Adrenal gland (tissue), 12 donors: ENCODE results near the gene XYLB. TPM values are rescaled to one million over a fixed set of nuclear protein-coding genes. Genes with fewer than 3 reads are reported as not detected.

Experiments used
- DNase-seq, 7 donors: peaks; one replicate each; pipeline ENCODE4 v3.0.0-alpha.2; 2019 to 2020
- H3K27ac ChIP-seq, 5 donors: fragments of 200-600 bp; sonication (generic) in 4 of 5; 1 replicate in 3 of 5; 2 replicates in 2 of 5; pipeline versions ENCODE4 v1.5.1 to v1.8.0; 2016 to 2020; ENCODE audit warnings: mild to moderate bottlenecking in 1 of 5
- H3K27me3 ChIP-seq: fragments of 200-600 bp; 2 replicates; pipeline ENCODE4 v1.8.0; 2021
- H3K36me3 ChIP-seq, 2 donors: fragments of 200-600 bp; replicated peaks in 1 of 2; 1 replicate in 1 of 2; 2 replicates in 1 of 2; pipeline versions ENCODE4 v1.5.1 to v1.8.0; 2018 to 2022
- H3K4me1 ChIP-seq, 2 donors: fragments of 200-600 bp; replicated peaks in 1 of 2; 1 replicate in 1 of 2; 2 replicates in 1 of 2; pipeline versions ENCODE4 v1.5.1 to v1.8.0; 2018 to 2021
- H3K4me3 ChIP-seq, 4 donors: fragments of 200-600 bp; sonication (generic) in 3 of 4; one replicate each; pipeline ENCODE4 v1.5.1; 2016 to 2018
- H3K9me3 ChIP-seq, 3 donors: fragments of 200-600 bp; sonication (generic) in 1 of 3; replicated peaks in 1 of 3; 1 replicate in 2 of 3; 2 replicates in 1 of 3; pipeline versions ENCODE4 v1.5.1 to v1.8.0; 2016 to 2021
- CTCF ChIP-seq, 6 experiments: fragments of 450-650 bp in 4 of 6; fragments of 200-600 bp in 2 of 6; sonication (generic) in 1 of 6; IDR thresholded peaks; 1 replicate in 5 of 6; 2 replicates in 1 of 6; pipeline versions ENCODE4 v1.5.1 to v1.8.0; 2016 to 2021; ENCODE audit warnings: antibody characterized with exemption in 6 of 6, mild to moderate bottlenecking in 2 of 6, moderate library complexity in 1 of 6
- POLR2A ChIP-seq, 2 donors: fragments of 450-650 bp; IDR thresholded peaks; one replicate each; pipeline ENCODE4 v1.6.1; 2017; ENCODE audit warnings: antibody characterized with exemption in 2 of 2, mild to moderate bottlenecking in 2 of 2, moderate library complexity in 1 of 2
- WGBS, 4 donors: extraction: QIAGEN DNeasy Blood & Tissue Kit in 2 of 4; methylation state at CpG; one replicate each; pipeline versions ENCODE4 v1.1.5 to v1.1.7; 2013 to 2017; 5-methylcytosine and 5-hydroxymethylcytosine counted together
- intact Hi-C, 2 donors: fragments of 100-400 bp; cut with DNase I; formaldehyde crosslinking; loops; one replicate each; pipeline versions ENCODE4 v1.14.1 to v1.15.0; 2022 to 2023
- polyA plus RNA-seq, 3 donors: library from polyadenylated mRNA; stranded (reverse); fragments of 200-250 nt in 2 of 3; fragments of 350-450 nt in 1 of 3; fragmentation: Illumina TruSeq in 1 of 3; extraction: RNeasy Lipid Tissue Mini Kit (QIAGEN cat#74804) in 1 of 3; gene quantifications; one replicate each; pipeline ENCODE4 v1.2.3, GENCODE V29; 2013 to 2014
- total RNA-seq, 9 donors: library from RNA; depleted of rRNA in 4 of 9; stranded (reverse); fragments of >200 nt in 4 of 9; fragments of 120-200 nt in 1 of 9; fragmentation: NEBNext Ultra II Directional in 1 of 9; extraction: Animal tissue kit (Norgen Biotek cat#: 25700) in 1 of 9; gene quantifications; one replicate each; pipeline versions ENCODE4 v1.1.0 to v1.2.4, GENCODE V29; 2013 to 2023
- donor health status: healthy with polysubstance abuse.
- donor health status: Bipolar disorder and iron deficiency.
- donor health status: DM: yes; HTN: yes; CAD: no.
- donor health status: DM: no; HTN: no; CAD: no.
- donor health status: DM: no; HTN: no; CAD: no.
- donor health status: DM: yes; HTN: yes; CAD: no.

The XYLB gene
- total and polyA plus RNA-seq, 12 donors = 1.5 to 14.9 (median 7.5) TPM

- no peaks in the 10 kb centered on the region for H3K36me3 ChIP-seq
- TF ChIP-seq CTCF (IDR thresholded peaks at IDR 0.05) (no peak), POLR2A (IDR thresholded peaks at IDR 0.05) (no peak)
- no peaks in the 10 kb centered on the region for H3K27me3 ChIP-seq
- 59 to 68% methylated on average over 4 of the region's 4 CpGs; no CpG with 5 or more reads in 2 of the 4 donors for WGBS, 4 donors
- no peaks in the 10 kb centered on the region for H3K4me1 ChIP-seq
- DNase-seq = no peak
- H3K9me3 ChIP-seq = no peaks in the 10 kb centered on the region
- H3K27ac ChIP-seq = no peak overlapping the region
- intact Hi-C loops = no loop called here
- H3K4me3 ChIP-seq = no peak overlapping the region
These were observed 32.3 kb upstream of the XYLB start for GRCh38 chr3:38314112-38314763.

DNA sequence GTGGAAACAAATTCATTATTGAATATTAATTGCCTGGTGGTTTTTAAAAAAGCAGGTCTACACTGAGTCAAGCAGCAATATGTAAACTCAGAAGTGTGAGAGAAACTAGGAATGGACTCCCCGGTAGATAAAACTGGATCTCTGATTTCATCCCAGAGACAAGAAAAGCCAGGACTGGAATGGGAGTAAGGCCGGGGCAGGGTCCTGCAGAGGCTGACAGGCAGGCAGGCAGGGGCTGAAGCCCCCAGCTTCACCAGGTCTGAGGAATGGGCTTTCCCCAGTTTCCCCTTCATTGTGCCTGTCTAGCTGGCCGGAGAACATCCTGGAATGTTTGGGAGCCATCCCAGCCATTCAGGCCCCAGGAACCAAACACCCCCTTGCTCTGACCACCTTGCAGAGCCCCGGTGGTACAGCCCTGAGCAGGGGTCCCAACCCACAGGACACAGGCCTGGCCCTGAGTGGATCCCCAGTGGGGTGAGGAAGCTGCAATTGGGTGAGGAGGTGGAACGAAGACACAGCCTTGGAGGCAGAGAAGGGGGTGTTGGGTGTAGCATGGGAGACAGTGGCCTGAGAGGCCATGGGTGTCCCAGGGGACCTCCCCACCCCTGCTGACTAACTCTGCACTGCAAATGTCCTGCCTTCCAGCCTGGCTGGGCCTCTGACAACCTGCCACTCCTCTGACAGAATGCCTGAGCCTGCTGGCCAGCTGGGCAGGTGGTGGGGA, 31.7 kb upstream of the XYLB start:
- no peaks in the 10 kb centered on the region for H3K36me3 ChIP-seq
- intact Hi-C loops = no loop called here

GRCh38 chr3:38315488-38316230, 30.9 kb upstream of the XYLB start:
- no peak overlapping the region for H3K4me3 ChIP-seq
- H3K36me3 ChIP-seq = no peaks in the 10 kb centered on the region
- H3K9me3 ChIP-seq = no peaks in the 10 kb centered on the region
- intact Hi-C loops = no loop called here
- no peak for TF ChIP-seq POLR2A (IDR thresholded peaks at IDR 0.05)
- no peak for DNase-seq
- no peak overlapping the region for H3K27ac ChIP-seq
- 82 to 89% (median 88%) methylated on average over 7 to 10 of the region's 10 CpGs for WGBS, 4 donors
- no peaks in the 10 kb centered on the region for H3K27me3 ChIP-seq
- no peaks in the 10 kb centered on the region for H3K4me1 ChIP-seq

More for the DNA sequence above, 31.7 kb upstream of the XYLB start:
- no peak overlapping the region for H3K4me3 ChIP-seq
- DNase-seq = no peak
- H3K27ac ChIP-seq = no peak overlapping the region
- H3K27me3 ChIP-seq = no peaks in the 10 kb centered on the region
- 75 to 82% (median 81%) methylated on average over 4 to 5 of the region's 5 CpGs for WGBS, 4 donors
- TF ChIP-seq CTCF (IDR thresholded peaks at IDR 0.05) (no peak), POLR2A (IDR thresholded peaks at IDR 0.05) (no peak)
- no peaks in the 10 kb centered on the region for H3K9me3 ChIP-seq
- H3K4me1 ChIP-seq = no peaks in the 10 kb centered on the region

DNA sequence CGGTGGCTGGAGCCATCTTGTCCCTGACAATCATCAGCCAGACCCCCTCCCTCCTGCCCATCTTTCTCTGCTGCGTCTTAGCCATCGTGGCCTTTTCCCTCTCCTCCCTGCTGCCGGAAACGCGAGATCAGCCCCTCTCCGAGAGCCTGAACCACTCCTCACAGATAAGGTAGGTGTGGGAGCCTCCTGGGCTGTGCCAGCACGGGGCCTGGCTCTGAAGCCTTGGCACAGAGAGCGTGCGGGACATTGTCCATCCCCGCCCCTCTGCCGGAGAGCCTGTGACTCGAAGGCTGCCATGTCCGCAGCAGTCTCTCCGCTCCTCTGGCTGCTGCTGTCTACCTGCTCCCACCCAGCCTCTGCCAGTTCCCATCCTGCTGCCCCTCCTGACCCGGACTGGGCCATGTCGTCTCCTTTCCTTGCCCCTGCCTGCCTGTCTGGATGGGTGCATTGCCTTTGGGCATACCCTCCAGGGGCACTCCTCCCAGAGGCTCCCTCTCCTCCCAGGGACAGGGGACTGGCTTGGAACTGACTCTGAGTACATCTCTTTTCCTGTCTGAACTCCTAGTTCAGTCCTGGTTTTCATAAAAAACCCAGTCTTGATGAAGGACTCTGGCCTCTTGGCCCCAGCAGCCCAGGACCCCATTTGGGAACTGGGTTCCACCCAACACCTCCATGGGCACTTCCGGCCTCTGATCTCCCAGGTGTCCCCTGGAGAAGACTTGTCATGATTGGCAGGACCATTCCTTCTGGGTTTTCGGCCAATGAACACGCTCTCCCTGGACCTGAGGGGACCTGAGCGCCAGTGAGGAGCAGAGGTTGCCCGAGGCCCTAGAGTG, 30.0 kb upstream of the XYLB start:
- Histone ChIP-seq H3K36me3 (no peaks in the 10 kb centered on the region), H3K4me3 (no peak overlapping the region), H3K9me3 (no peaks in the 10 kb centered on the region), H3K4me1 (no peaks in the 10 kb centered on the region), H3K27ac (no peak overlapping the region), H3K27me3 (no peaks in the 10 kb centered on the region)
- no peak for DNase-seq
- intact Hi-C loops = no loop called here
- WGBS, 4 donors = 87 to 93% (median 89%) methylated on average over 13 to 22 of the region's 22 CpGs
- TF ChIP-seq CTCF (IDR thresholded peaks at IDR 0.05) = no peak
